Measurements from ENCODE around the gene POLQ.
"Not testable (repeated sequence)": the region's sequence is repeated elsewhere in the genome, so short reads cannot be mapped to it uniquely, and the experiment has no call there.

Gene POLQ

GRCh38 chr3:121545574-121546455, at the start of gene POLQ:
Gene POLQ, minus strand, starts transcription at chr3:121545988. Its CDS starts 111 bp downstream, at chr3:121545877.
- DNase-seq: peak; percentile 93

GRCh38 chr3:121594850-121595249, 49.1 kb upstream of the POLQ start:
- DNase-seq: no peak

GRCh38 chr3:121593806-121594205, 48.0 kb upstream of the POLQ start:
- DNase-seq: not testable (repeated sequence)

- no peak for DNase-seq
These were observed 47.3 kb upstream of the POLQ start, which contains the start of gene FBXO40 for GRCh38 chr3:121592856-121593702. Gene FBXO40, plus strand, starts transcription at chr3:121593379. Its CDS starts 27,197 bp downstream, at chr3:121620576.

- DNase-seq: no peak
These were observed 38.6 kb upstream of the POLQ start for GRCh38 chr3:121584418-121584817.

GRCh38 chr3:121581691-121582090, 35.9 kb upstream of the POLQ start:
- no peak for DNase-seq

GRCh38 chr3:121574449-121574848, 28.7 kb upstream of the POLQ start:
- no peak for DNase-seq

GRCh38 chr3:121567649-121568048, 21.9 kb upstream of the POLQ start, which contains the start of gene ARGFX:
Gene ARGFX, plus strand, starts transcription at chr3:121567949. Its CDS starts 2,765 bp downstream, at chr3:121570714.
- no peak for DNase-seq

- no peak for DNase-seq
These were observed 21.0 kb upstream of the POLQ start for GRCh38 chr3:121566773-121567172.

- DNase-seq: no peak
These were observed 16.4 kb upstream of the POLQ start for GRCh38 chr3:121562148-121562547.

GRCh38 chr3:121557426-121557934, 11.7 kb upstream of the POLQ start:
- no peak for DNase-seq

- no peak for DNase-seq
These were observed 7.0 kb upstream of the POLQ start for GRCh38 chr3:121552797-121553196.

GRCh38 chr3:121552379-121552778, 6.6 kb upstream of the POLQ start:
- no peak for DNase-seq

GRCh38 chr3:121545049-121545573, 677 bp downstream of the POLQ start:
- peak; percentile 28 for DNase-seq

- no peak for DNase-seq
These were observed 2.9 kb downstream of the POLQ start for GRCh38 chr3:121542924-121543323.

- no peak for DNase-seq
These were observed 14.5 kb downstream of the POLQ start for GRCh38 chr3:121531269-121531668.

- no peak for DNase-seq
These were observed 16.5 kb downstream of the POLQ start for GRCh38 chr3:121529308-121529707.

- no peak for DNase-seq
These were observed 25.3 kb downstream of the POLQ start for GRCh38 chr3:121520510-121520909.

- DNase-seq: no peak
These were observed 27.7 kb downstream of the POLQ start for GRCh38 chr3:121517953-121518655.

- DNase-seq: no peak
These were observed 29.9 kb downstream of the POLQ start for GRCh38 chr3:121515862-121516261.

- no peak for DNase-seq
These were observed 30.5 kb downstream of the POLQ start for GRCh38 chr3:121515313-121515712.

GRCh38 chr3:121514496-121514895, 31.3 kb downstream of the POLQ start:
- no peak for DNase-seq
